ENCODE data around the gene DMD. TPM values are rescaled to one million over a fixed set of nuclear protein-coding genes. Genes with fewer than 3 reads are reported as not detected.

Gene DMD
- total RNA-seq, 1 donor from 2014 or later: 22.9 TPM

GRCh38 chrX:31336419-31336818 is 1874.9 kb downstream of the DMD start:
- POLR2A ChIA-PET: no interaction called here
- TF ChIP-seq CTCF (IDR thresholded peaks at IDR 0.05): no peak
- ATAC-seq (ENCODE audit: low read depth): no peak
- Mint-ChIP-seq H3K27me3 (no peaks in the 10 kb centered on the region), H3K9me3 (no peaks in the 10 kb centered on the region), H3K36me3 (ENCODE audit: low read depth) (no peaks in the 10 kb centered on the region), H3K4me1 (no peaks in the 10 kb centered on the region), H3K27ac (no peak overlapping the region), H3K4me3 (no peak overlapping the region)
- CTCF ChIA-PET: no interaction called here
- intact Hi-C loops (cut with micrococcal nuclease): no loop called here
- no peak for DNase-seq

GRCh38 chrX:31334997-31335396 is 1876.4 kb downstream of the DMD start:
- intact Hi-C loops (cut with micrococcal nuclease): no loop called here
- Mint-ChIP-seq H3K9me3 (no peaks in the 10 kb centered on the region), H3K27me3 (no peaks in the 10 kb centered on the region), H3K27ac (no peak overlapping the region), H3K36me3 (ENCODE audit: low read depth) (no peaks in the 10 kb centered on the region), H3K4me3 (no peak overlapping the region), H3K4me1 (no peaks in the 10 kb centered on the region)
- ChIA-PET POLR2A (no interaction called here), CTCF (no interaction called here)
- DNase-seq: no peak
- ATAC-seq (ENCODE audit: low read depth): no peak
- no peak for TF ChIP-seq CTCF (IDR thresholded peaks at IDR 0.05)

- POLR2A ChIA-PET: no interaction called here
- ATAC-seq (ENCODE audit: low read depth): no peak
- no peaks in the 10 kb centered on the region for H3K4me1 Mint-ChIP-seq
- intact Hi-C loops (cut with micrococcal nuclease): no loop called here
- no peak overlapping the region for H3K27ac Mint-ChIP-seq
- DNase-seq: no peak
- no peak for TF ChIP-seq CTCF (IDR thresholded peaks at IDR 0.05)
- CTCF ChIA-PET: no interaction called here
- H3K27me3 Mint-ChIP-seq: no peaks in the 10 kb centered on the region
- H3K4me3 Mint-ChIP-seq: no peak overlapping the region
- no peaks in the 10 kb centered on the region for H3K36me3 Mint-ChIP-seq (ENCODE audit: low read depth)
- no peaks in the 10 kb centered on the region for H3K9me3 Mint-ChIP-seq
Observed at GRCh38 chrX:31333165-31333831, 1878.1 kb downstream of the DMD start.

- Mint-ChIP-seq H3K4me1 (no peaks in the 10 kb centered on the region), H3K9me3 (no peaks in the 10 kb centered on the region), H3K27me3 (no peaks in the 10 kb centered on the region), H3K4me3 (no peak overlapping the region), H3K36me3 (ENCODE audit: low read depth) (no peaks in the 10 kb centered on the region), H3K27ac (no peak overlapping the region)
- ChIA-PET POLR2A (no interaction called here), CTCF (no interaction called here)
- intact Hi-C loops (cut with micrococcal nuclease): no loop called here
- no peak for DNase-seq
- ATAC-seq (ENCODE audit: low read depth): no peak
- TF ChIP-seq CTCF (IDR thresholded peaks at IDR 0.05): no peak
Observed at GRCh38 chrX:31331928-31332327, 1879.4 kb downstream of the DMD start.

GRCh38 chrX:31331015-31331414 is 1880.3 kb downstream of the DMD start:
- Mint-ChIP-seq H3K27me3 (no peaks in the 10 kb centered on the region), H3K27ac (no peak overlapping the region), H3K4me3 (no peak overlapping the region), H3K9me3 (no peaks in the 10 kb centered on the region), H3K36me3 (ENCODE audit: low read depth) (no peaks in the 10 kb centered on the region), H3K4me1 (no peaks in the 10 kb centered on the region)
- DNase-seq (no peak), ATAC-seq (ENCODE audit: low read depth) (no peak)
- ChIA-PET POLR2A (no interaction called here), CTCF (no interaction called here)
- TF ChIP-seq CTCF (IDR thresholded peaks at IDR 0.05): no peak
- intact Hi-C loops (cut with micrococcal nuclease): no loop called here
